WTC11 (cell line): ENCODE data around the gene GFY. TPM values are rescaled to one million over a fixed set of nuclear protein-coding genes. Genes with fewer than 3 reads are reported as not detected.

Source experiments
- ATAC-seq: fragments of 200-7000 bp; cut with Tn5 transposase; 2 replicates; pipeline ENCODE4 v1.10.0; 2021; ENCODE audit warnings: mild to moderate bottlenecking, moderate library complexity
- CTCF ChIA-PET: fragments of 300-600 bp; sonication (Branson Sonifier 250); formaldehyde crosslinking; loops from one replicate; lab custom pipeline; 2021; ENCODE audit warnings: antibody characterized with exemption; lab: Charles Lee
- POLR2A ChIA-PET: fragments of 350-600 bp; sonication (Branson Sonifier 250); formaldehyde crosslinking; loops from one replicate; lab custom pipeline; 2021; ENCODE audit warnings: antibody characterized with exemption; lab: Charles Lee
- DNase-seq: peaks from one replicate; pipeline ENCODE4 v3.0.0; 2021; ENCODE audit warnings: low spot score
- H3K27ac Mint-ChIP-seq: 2 replicates; pipeline ENCODE4 v1.8.0; 2021; ENCODE audit warnings: mixed read lengths
- H3K27me3 Mint-ChIP-seq: 2 replicates; pipeline ENCODE4 v1.8.0; 2021; ENCODE audit warnings: low read depth, mild to moderate bottlenecking, moderate library complexity, mixed read lengths
- H3K36me3 Mint-ChIP-seq: 2 replicates; pipeline ENCODE4 v1.8.0; 2021; ENCODE audit warnings: mixed read lengths
- H3K4me1 Mint-ChIP-seq: 2 replicates; pipeline ENCODE4 v1.8.0; 2022; ENCODE audit warnings: mixed read lengths
- H3K4me3 Mint-ChIP-seq: 2 replicates; pipeline ENCODE4 v1.8.0; 2021; ENCODE audit warnings: mild to moderate bottlenecking, moderate library complexity, mixed read lengths
- H3K9me3 Mint-ChIP-seq: 2 replicates; pipeline ENCODE4 v1.8.0; 2021; ENCODE audit warnings: mixed read lengths
- CREB1 ChIP-seq: sonication (generic); formaldehyde crosslinking; IDR thresholded peaks from 2 replicates; pipeline ENCODE4 v1.8.0; 2023; ENCODE audit warnings: mild to moderate bottlenecking, missing genetic modification reagents
- JAZF1 ChIP-seq: fragments of 250-450 bp; sonication (Bioruptor Pico); IDR thresholded peaks from 2 replicates; pipeline ENCODE4 v1.9.0; 2021; ENCODE audit warnings: moderate library complexity, mild to moderate bottlenecking, inconsistent platforms
- MXD4 ChIP-seq: fragments of 250-450 bp; sonication (Bioruptor Pico); IDR thresholded peaks from 2 replicates; pipeline ENCODE4 v1.8.0; 2021; ENCODE audit warnings: mild to moderate bottlenecking, moderate library complexity, borderline replicate concordance
- NFYB ChIP-seq: sonication (generic); formaldehyde crosslinking; conservative IDR thresholded peaks from 2 replicates; pipeline ENCODE4 v1.8.0; 2022; ENCODE audit warnings: low read depth, missing genetic modification reagents
- NR1H2 ChIP-seq: sonication (generic); formaldehyde crosslinking; IDR thresholded peaks from 2 replicates; pipeline ENCODE4 v1.9.0; 2021; ENCODE audit warnings: mild to moderate bottlenecking, moderate library complexity, missing genetic modification reagents
- NR2C2 ChIP-seq: sonication (generic); formaldehyde crosslinking; IDR thresholded peaks from 2 replicates; pipeline ENCODE4 v1.8.0; 2022; ENCODE audit warnings: mild to moderate bottlenecking, missing genetic modification reagents
- RORB ChIP-seq: fragments of 250-450 bp; sonication (Bioruptor Pico); IDR thresholded peaks from 2 replicates; pipeline ENCODE4 v1.9.0; 2021; ENCODE audit warnings: mild to moderate bottlenecking
- SMAD4 ChIP-seq: sonication (generic); formaldehyde crosslinking; IDR thresholded peaks from 2 replicates; pipeline ENCODE4 v1.8.0; 2022; ENCODE audit warnings: mild to moderate bottlenecking, missing genetic modification reagents
- ZBTB21 ChIP-seq: sonication (generic); formaldehyde crosslinking; IDR thresholded peaks from 2 replicates; pipeline ENCODE4 v1.8.1; 2023; ENCODE audit warnings: mild to moderate bottlenecking, missing genetic modification reagents, borderline replicate concordance
- ZNF121 ChIP-seq: sonication (generic); formaldehyde crosslinking; IDR thresholded peaks from 2 replicates; pipeline ENCODE4 v1.8.0; 2023; ENCODE audit warnings: missing genetic modification reagents
- ZNF219 ChIP-seq: sonication (generic); formaldehyde crosslinking; IDR thresholded peaks from 2 replicates; pipeline ENCODE4 v1.8.0; 2023; ENCODE audit warnings: missing genetic modification reagents, mild to moderate bottlenecking, borderline replicate concordance
- ZNF423 ChIP-seq: fragments of 250-450 bp; sonication (Bioruptor Pico); IDR thresholded peaks from 2 replicates; pipeline ENCODE4 v2.1.2; 2022; ENCODE audit warnings: mild to moderate bottlenecking, moderate library complexity
- total RNA-seq: library from RNA; stranded (reverse); gene quantifications from 3 replicates; pipeline ENCODE4 v1.2.3, GENCODE V29; 2021
- TF ChIP-seq, protein P1 (sequence below): sonication (generic); formaldehyde crosslinking; IDR thresholded peaks from 2 replicates; pipeline ENCODE4 v1.8.0; 2022; ENCODE audit warnings: mild to moderate bottlenecking, missing genetic modification reagents
- TF ChIP-seq, protein P2 (sequence below): sonication (generic); formaldehyde crosslinking; IDR thresholded peaks from 2 replicates; pipeline ENCODE4 v1.8.0; 2023; ENCODE audit warnings: missing genetic modification reagents, mild to moderate bottlenecking, borderline replicate concordance
- TF ChIP-seq, protein P3 (sequence below): sonication (generic); formaldehyde crosslinking; IDR thresholded peaks from 2 replicates; pipeline ENCODE4 v1.8.1; 2022; ENCODE audit warnings: mild to moderate bottlenecking, missing genetic modification reagents, moderate library complexity, borderline replicate concordance
- TF ChIP-seq, protein P4 (sequence below): sonication (generic); formaldehyde crosslinking; IDR thresholded peaks from 2 replicates; pipeline ENCODE4 v1.8.1; 2023; ENCODE audit warnings: mild to moderate bottlenecking, missing genetic modification reagents
- TF ChIP-seq, protein P5 (sequence below): sonication (generic); formaldehyde crosslinking; IDR thresholded peaks from 2 replicates; pipeline ENCODE4 v1.8.1; 2022; ENCODE audit warnings: missing genetic modification reagents, borderline replicate concordance
- TF ChIP-seq, protein P6 (sequence below): sonication (generic); formaldehyde crosslinking; IDR thresholded peaks from 2 replicates; pipeline ENCODE4 v1.8.0; 2023; ENCODE audit warnings: missing genetic modification reagents
- TF ChIP-seq, protein P7 (sequence below): fragments of 200-600 bp; IDR thresholded peaks from 2 replicates; pipeline ENCODE4 v1.8.0; 2022; ENCODE audit warnings: antibody characterized with exemption
- TF ChIP-seq, protein P8 (sequence below): sonication (generic); formaldehyde crosslinking; IDR thresholded peaks from 2 replicates; pipeline ENCODE4 v1.8.0; 2022; ENCODE audit warnings: mild to moderate bottlenecking, missing genetic modification reagents

GFY gene
- total RNA-seq, 1 experiment from 2014 or later = 0.87 TPM

DNA sequence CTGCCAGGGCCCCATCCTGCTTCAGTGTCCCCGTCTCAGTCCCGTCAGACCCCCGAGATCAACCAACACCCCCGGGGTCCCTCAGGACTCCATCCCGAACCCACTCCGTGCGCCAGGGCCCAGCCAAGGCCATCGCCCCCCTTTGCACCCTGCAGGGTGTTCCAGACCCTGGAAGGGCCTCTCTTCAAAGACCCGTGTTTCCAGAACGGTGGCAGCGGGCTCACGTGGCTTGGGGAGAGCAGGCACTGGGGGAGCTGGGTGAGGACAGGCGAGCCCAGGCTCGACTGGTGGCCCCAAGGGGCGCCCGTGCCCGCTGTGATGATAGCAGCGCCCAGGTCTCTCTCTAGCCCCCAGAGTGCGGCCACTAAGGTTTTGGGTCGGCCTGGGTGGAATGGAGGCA is 35.8 kb upstream of the GFY start (continued):
- TF ChIP-seq, protein P1, sequence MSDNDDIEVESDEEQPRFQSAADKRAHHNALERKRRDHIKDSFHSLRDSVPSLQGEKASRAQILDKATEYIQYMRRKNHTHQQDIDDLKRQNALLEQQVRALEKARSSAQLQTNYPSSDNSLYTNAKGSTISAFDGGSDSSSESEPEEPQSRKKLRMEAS (CRISPR knock-in tag) = no peak
- TF ChIP-seq, protein P2, sequence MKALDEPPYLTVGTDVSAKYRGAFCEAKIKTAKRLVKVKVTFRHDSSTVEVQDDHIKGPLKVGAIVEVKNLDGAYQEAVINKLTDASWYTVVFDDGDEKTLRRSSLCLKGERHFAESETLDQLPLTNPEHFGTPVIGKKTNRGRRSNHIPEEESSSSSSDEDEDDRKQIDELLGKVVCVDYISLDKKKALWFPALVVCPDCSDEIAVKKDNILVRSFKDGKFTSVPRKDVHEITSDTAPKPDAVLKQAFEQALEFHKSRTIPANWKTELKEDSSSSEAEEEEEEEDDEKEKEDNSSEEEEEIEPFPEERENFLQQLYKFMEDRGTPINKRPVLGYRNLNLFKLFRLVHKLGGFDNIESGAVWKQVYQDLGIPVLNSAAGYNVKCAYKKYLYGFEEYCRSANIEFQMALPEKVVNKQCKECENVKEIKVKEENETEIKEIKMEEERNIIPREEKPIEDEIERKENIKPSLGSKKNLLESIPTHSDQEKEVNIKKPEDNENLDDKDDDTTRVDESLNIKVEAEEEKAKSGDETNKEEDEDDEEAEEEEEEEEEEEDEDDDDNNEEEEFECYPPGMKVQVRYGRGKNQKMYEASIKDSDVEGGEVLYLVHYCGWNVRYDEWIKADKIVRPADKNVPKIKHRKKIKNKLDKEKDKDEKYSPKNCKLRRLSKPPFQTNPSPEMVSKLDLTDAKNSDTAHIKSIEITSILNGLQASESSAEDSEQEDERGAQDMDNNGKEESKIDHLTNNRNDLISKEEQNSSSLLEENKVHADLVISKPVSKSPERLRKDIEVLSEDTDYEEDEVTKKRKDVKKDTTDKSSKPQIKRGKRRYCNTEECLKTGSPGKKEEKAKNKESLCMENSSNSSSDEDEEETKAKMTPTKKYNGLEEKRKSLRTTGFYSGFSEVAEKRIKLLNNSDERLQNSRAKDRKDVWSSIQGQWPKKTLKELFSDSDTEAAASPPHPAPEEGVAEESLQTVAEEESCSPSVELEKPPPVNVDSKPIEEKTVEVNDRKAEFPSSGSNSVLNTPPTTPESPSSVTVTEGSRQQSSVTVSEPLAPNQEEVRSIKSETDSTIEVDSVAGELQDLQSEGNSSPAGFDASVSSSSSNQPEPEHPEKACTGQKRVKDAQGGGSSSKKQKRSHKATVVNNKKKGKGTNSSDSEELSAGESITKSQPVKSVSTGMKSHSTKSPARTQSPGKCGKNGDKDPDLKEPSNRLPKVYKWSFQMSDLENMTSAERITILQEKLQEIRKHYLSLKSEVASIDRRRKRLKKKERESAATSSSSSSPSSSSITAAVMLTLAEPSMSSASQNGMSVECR (CRISPR knock-in tag) = no peak
- TF ChIP-seq, protein P3, sequence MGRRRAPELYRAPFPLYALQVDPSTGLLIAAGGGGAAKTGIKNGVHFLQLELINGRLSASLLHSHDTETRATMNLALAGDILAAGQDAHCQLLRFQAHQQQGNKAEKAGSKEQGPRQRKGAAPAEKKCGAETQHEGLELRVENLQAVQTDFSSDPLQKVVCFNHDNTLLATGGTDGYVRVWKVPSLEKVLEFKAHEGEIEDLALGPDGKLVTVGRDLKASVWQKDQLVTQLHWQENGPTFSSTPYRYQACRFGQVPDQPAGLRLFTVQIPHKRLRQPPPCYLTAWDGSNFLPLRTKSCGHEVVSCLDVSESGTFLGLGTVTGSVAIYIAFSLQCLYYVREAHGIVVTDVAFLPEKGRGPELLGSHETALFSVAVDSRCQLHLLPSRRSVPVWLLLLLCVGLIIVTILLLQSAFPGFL (CRISPR knock-in tag) = no peak
- TF ChIP-seq NR1H2 (no peak), MXD4 (no peak), NFYB (CRISPR knock-in tag) (no peak), ZNF121 (no peak)
- TF ChIP-seq, protein P4, sequence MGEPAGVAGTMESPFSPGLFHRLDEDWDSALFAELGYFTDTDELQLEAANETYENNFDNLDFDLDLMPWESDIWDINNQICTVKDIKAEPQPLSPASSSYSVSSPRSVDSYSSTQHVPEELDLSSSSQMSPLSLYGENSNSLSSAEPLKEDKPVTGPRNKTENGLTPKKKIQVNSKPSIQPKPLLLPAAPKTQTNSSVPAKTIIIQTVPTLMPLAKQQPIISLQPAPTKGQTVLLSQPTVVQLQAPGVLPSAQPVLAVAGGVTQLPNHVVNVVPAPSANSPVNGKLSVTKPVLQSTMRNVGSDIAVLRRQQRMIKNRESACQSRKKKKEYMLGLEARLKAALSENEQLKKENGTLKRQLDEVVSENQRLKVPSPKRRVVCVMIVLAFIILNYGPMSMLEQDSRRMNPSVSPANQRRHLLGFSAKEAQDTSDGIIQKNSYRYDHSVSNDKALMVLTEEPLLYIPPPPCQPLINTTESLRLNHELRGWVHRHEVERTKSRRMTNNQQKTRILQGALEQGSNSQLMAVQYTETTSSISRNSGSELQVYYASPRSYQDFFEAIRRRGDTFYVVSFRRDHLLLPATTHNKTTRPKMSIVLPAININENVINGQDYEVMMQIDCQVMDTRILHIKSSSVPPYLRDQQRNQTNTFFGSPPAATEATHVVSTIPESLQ (CRISPR knock-in tag) = no peak
- TF ChIP-seq, protein P5, sequence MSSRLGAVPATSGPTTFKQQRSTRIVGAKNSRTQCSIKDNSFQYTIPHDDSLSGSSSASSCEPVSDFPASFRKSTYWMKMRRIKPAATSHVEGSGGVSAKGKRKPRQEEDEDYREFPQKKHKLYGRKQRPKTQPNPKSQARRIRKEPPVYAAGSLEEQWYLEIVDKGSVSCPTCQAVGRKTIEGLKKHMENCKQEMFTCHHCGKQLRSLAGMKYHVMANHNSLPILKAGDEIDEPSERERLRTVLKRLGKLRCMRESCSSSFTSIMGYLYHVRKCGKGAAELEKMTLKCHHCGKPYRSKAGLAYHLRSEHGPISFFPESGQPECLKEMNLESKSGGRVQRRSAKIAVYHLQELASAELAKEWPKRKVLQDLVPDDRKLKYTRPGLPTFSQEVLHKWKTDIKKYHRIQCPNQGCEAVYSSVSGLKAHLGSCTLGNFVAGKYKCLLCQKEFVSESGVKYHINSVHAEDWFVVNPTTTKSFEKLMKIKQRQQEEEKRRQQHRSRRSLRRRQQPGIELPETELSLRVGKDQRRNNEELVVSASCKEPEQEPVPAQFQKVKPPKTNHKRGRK (CRISPR knock-in tag) = no peak
- TF ChIP-seq, all 79 proteins: peak for 0

DNA sequence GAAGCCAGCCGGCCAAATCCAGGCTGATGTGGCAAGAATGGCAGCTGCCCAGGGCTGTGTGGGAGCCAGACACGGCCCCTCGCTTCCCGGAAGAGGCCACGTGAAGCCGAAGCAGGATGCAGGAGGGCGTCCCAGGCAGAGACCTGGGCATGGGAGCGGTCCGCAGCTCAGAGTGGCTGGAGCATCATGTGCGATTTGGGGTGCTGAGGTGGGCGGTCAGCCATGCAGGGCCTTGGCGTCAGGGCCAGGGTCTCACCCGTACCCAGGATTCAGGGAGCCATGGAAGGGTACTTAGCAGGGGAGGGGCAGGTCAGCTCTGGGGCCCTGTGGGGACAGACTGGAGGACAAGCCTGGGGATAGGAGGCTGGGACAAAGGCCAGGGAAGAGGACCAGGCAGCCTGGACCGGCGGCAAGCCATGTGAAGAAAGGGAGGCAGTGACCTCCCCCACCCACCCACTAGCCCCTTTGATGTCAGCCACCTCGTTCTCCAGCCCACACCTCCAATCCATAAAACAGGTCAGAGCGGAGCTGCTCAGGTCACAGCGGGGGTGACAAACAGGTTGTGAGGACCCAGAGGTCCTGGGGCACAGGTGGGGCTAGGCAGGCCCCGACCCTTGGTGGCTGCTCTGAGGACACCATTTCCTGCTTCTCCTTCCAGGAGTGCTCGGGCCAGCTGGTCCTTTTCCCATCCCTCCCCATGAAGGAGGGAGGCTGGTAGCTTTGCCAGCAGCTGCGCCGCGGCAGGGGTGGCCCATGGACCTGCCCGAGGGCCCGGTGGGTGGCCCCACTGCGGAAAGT is 34.9 kb upstream of the GFY start:
- no peak for ATAC-seq
- Mint-ChIP-seq H3K27me3 (peaks cover 16% of the 10 kb centered on the region), H3K9me3 (no peaks in the 10 kb centered on the region), H3K27ac (no peak overlapping the region), H3K4me3 (no peak overlapping the region), H3K4me1 (peaks cover 16% of the 10 kb centered on the region), H3K36me3 (no peaks in the 10 kb centered on the region)
- DNase-seq = no peak
- POLR2A ChIA-PET = interaction anchor here (1.8 kb wide), 1 partner anchor 13 kb away, joined by 7 read pairs; no protein-coding TSS in a partner anchor
- CTCF ChIA-PET = interaction anchor here (0.6 to 5.3 kb wide), 8 partner anchors 27 to 295 kb away, joined by 4 to 120 read pairs (median 18); partner anchors contain the start of genes DKKL1, GFY, PTH2 and SLC17A7
- TF ChIP-seq ZBTB21 (CRISPR knock-in tag) (no peak), ZNF423 (CRISPR knock-in tag) (no peak), JAZF1 (no peak), NR1H2 (no peak), SMAD4 (CRISPR knock-in tag) (no peak), CREB1 (CRISPR knock-in tag) (no peak), NR2C2 (CRISPR knock-in tag) (no peak), ZNF219 (no peak), ZNF121 (no peak), RORB (no peak)
- TF ChIP-seq, protein P6, sequence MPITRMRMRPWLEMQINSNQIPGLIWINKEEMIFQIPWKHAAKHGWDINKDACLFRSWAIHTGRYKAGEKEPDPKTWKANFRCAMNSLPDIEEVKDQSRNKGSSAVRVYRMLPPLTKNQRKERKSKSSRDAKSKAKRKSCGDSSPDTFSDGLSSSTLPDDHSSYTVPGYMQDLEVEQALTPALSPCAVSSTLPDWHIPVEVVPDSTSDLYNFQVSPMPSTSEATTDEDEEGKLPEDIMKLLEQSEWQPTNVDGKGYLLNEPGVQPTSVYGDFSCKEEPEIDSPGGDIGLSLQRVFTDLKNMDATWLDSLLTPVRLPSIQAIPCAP (CRISPR knock-in tag) = no peak
- TF ChIP-seq, protein P3 (CRISPR knock-in tag) = no peak
- TF ChIP-seq, protein P7, sequence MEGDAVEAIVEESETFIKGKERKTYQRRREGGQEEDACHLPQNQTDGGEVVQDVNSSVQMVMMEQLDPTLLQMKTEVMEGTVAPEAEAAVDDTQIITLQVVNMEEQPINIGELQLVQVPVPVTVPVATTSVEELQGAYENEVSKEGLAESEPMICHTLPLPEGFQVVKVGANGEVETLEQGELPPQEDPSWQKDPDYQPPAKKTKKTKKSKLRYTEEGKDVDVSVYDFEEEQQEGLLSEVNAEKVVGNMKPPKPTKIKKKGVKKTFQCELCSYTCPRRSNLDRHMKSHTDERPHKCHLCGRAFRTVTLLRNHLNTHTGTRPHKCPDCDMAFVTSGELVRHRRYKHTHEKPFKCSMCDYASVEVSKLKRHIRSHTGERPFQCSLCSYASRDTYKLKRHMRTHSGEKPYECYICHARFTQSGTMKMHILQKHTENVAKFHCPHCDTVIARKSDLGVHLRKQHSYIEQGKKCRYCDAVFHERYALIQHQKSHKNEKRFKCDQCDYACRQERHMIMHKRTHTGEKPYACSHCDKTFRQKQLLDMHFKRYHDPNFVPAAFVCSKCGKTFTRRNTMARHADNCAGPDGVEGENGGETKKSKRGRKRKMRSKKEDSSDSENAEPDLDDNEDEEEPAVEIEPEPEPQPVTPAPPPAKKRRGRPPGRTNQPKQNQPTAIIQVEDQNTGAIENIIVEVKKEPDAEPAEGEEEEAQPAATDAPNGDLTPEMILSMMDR = no peak
- TF ChIP-seq, protein P8, sequence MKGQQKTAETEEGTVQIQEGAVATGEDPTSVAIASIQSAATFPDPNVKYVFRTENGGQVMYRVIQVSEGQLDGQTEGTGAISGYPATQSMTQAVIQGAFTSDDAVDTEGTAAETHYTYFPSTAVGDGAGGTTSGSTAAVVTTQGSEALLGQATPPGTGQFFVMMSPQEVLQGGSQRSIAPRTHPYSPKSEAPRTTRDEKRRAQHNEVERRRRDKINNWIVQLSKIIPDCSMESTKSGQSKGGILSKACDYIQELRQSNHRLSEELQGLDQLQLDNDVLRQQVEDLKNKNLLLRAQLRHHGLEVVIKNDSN (CRISPR knock-in tag) = no peak
